Activated naive CD8-positive, alpha-beta T cell treated with anti-CD3 and anti-CD28 coated beads, Interleukin-2, amount 50 U/mL, for 16 hours (primary cell): ENCODE measurements around the gene SAMD15.
"Not testable (repeated sequence)": the region's sequence is repeated elsewhere in the genome, so short reads cannot be mapped to it uniquely, and the experiment has no call there.

Experiments used
- DNase-seq: peaks from one replicate; pipeline ENCODE4 v3.0.0-alpha.2; 2020; ENCODE audit warnings: low read depth, low spot score

Gene SAMD15

DNA sequence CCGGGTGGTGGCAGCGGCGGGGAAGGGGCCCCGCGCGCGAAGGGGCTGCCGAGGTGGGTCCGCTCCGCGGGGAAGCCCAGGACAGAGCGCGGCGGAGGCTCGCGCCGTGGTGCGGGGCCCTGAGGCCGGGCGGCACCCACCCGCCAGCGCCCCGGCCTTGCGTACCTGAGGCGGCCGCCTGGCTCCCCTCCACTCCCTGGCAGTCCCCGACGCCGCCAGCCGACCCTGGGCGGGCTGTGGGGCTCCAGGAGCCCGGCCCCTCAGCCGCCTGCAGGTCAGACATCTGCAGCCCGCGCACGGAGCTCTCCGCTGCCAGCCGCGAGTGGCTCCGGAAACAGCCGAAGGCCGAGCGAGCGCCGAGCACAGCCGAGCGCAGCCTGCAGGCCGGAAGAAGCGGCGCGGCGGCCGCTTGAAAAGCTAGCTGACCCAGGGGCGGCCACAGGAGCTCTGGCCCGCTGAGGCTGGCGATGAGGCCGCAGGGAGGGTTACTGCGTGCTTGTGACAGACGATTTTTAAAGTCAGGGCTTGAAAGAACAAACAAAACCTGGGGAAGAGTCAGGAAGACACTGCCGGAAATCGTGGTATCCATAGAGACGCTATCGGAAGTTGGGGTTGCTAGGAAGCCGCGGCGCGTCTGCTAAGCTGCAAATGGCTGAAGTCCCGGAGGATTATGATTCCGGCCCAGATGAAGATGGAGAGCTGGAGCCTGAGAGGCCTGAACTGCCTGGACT, at the start of gene SAMD15, which contains the start of gene TMED8:
Gene SAMD15 (plus strand): TSS at position 609 of the 731 bp plus-strand sequence. CDS start 40 bp downstream, at position 649.
Gene TMED8 (minus strand): TSS at position 324 of the 731 bp plus-strand sequence. CDS start 41 bp downstream, at position 283.
- DNase-seq, result peak; percentile 68

DNA sequence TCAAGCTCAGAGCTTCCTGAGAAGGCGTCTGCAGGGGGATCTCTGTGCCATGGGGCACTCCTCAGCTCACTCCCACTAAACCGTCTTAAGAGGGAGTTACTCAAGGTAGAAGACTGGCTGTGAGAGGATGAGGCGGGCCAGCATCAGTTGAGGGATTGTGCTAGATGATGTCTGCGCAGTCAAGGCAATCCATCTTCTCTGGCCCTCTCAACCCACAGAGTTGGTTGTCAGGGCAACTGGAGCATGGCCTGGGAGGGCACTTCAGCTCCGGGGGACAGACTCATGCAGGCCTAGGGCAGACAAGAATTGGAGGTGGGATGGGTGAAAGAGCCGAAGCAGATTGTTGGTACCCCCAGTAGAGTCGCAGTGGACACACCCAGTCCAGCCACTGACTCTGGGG, 47.3 kb upstream of the SAMD15 start:
- DNase-seq, result no peak

DNA sequence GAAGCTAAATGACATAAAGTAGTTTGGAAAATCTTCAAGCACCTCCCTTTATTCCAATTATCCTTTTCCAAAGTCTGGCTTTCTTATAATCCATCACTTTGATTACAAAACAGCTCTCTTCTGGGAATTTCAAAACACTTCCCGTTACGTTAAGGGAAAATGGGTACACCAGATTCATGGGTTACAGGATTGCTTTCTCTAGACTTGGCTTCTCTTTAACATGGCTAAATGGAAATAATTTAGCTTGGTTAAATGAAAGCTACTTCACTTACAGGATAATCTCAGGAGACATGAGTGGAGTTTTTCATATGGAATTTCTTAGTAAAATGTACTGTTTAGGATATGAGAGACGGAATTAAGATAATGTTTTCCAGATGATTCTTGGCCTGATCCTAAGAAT, 41.6 kb upstream of the SAMD15 start:
- no peak for DNase-seq

DNA sequence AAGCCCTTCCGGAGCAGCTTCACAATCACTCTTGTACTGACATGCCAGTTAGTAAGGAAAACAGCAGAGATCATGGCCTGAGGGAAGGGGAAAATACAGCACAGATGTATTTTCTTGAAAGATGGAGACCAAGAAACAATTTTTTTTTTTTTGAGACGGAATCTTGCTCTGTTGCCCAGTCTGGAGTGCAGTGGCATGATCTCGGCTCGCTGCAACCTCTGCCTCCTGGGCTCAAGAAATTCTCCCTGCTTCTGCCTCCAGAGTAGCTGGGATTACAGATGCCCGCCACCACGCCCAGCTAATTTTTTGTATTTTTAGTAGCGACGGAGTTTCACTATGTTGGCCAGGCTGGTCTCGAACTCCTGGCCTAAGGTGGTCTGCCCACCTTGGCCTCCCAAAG, 39.9 kb upstream of the SAMD15 start:
- not testable (repeated sequence) for DNase-seq

DNA sequence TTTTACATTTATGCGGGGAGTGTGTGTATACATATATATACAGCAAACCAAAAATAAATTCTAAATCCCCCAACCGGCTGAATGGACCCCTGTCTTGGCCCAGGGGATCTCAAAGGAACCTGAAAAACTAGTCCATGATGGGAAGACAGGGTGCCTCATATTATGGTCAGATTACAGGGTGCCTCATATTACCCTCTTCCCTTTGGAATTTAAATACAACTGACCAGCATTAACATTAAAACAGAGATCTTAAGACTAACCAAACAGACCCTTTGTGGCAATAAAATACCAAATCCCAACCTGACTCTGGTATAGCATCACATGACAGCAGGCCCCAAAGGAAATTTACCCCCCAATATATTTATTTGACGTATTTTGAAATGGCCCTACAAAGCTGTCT, 39.3 kb upstream of the SAMD15 start:
- no peak for DNase-seq

DNA sequence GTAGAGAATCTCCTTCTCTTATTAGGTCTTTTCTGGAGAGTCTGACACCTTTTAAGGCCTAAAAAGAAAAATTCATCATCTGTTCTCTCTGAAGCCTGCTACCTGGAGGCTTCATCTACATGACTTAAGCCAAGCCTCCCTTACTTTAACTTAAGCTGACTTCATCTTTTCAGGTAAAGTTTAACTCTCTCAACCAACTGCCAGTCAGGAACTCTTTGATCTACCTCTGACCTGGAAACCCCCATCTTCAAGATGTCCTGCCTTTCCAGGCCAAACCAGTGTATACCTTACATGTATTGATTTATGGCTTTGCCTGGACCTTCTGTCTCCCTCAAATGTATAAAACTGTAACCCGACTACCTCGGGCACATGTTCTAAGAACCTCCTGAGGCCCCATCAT, 38.9 kb upstream of the SAMD15 start:
- DNase-seq, result no peak

DNA sequence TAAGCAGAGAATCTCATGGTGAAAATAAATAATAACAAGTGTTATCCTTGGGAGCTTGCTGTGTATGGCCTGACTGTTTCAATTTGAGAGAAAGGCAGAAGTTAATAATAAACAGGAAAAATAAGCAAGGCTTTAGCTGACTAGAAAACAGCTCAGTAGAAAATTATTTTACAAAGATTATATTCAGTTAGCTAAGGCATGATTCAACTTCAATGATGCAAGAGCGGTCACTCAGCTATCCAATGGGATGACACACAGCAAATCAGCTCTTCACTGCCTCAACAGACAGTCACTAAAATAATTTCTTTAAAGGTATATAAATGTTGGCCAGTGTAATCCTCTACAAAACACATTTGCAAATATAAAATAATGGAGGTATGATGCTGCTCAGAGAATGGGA, 37.8 kb upstream of the SAMD15 start:
- no peak for DNase-seq

DNA sequence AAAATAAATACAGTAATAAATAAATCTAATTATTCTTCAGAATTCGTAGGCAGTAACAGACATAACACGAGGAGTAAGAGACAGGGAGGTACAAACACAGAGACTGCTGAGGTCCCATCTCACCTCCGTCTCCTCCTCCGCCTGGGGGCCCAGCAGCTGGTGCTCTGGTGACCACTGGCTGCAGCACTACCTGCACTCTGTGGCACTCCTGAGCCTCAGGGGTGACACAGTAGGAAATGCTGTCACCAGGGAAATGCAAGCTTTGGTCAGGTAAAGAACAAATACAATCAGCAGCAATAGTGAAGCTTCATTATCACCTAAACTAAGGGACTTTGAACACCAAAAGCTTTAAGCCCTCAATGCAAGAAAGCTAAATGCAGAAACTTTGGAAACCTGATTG, 36.8 kb upstream of the SAMD15 start:
- DNase-seq, result no peak

DNA sequence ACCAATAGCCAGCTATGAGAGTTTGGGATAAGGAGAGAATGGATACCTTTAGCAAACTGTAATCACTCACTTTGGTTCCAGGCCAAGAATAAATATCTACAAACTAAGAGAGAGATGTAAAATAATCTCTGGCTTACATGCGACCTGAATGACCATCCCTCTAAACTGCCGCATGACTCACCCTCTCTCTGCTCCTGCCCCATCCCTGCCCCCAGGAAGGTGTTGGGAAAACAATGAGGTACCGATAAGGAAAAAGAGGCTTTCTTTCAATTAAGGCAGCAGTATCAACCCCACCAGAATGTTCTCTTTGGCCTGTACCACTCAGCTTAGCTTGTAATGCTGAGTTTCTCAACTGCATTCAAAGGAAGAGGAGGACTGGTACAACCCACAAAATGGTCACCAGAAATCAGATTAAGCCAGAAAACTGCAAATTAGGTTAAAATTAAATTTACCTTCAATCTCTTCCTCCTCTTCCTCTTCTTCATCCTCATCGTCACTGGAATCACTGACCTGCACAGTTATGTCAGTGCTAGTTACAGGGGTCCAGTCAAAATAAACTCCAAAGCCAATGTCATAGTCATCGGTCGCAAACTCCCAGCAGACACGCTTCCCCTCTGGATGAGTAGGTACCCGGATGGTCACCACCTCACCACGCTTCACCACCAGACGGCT, 34.3 kb upstream of the SAMD15 start:
- no peak for DNase-seq

DNA sequence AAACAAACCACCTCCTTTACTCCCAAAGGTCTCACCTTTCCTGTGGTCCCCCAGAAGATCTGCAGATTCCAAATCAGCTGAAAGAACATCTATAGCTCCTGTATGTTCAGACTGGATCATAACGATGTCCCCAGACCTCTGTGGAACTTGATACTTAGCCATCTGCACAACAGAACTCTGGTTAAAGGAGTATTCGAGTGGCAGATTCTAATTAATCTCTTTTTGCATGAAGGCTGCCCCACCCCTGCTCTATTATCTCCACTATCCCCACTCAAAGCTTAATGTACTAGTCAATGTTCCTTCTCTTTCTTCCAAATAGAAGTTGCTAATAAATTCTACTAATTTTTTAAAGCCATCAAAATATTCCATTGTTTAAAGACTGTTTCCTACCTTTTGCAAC, 33.5 kb upstream of the SAMD15 start:
- DNase-seq, result no peak

DNA sequence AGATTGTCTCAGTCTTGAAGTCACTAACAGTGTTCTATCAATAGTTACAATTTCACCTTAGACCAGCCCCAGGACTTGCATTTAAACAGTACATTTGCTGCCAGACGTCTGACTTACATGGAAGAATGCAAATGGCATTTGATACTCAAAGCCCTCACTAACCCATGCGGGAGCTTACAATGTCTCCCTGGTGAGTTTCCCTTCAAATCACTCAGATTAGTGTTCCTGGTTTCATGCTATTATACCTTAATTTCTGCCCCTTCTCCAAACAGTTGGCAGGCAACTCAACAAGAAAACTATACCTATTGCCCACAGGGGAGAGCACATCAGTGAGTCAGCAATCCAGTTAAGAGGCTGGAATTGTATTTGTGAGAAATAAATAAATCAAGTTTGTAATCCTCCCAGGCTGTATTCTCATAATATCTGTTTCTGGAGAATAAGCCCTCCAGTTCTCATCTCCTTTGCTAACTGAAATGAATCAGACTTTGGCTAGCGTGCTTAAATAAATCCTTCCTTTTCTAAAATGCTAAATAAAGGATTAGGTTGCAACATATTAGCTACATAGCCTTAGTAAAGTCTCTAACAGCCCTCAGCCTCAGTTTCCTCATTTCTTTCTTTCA, 32.7 kb upstream of the SAMD15 start:
- no peak for DNase-seq

DNA sequence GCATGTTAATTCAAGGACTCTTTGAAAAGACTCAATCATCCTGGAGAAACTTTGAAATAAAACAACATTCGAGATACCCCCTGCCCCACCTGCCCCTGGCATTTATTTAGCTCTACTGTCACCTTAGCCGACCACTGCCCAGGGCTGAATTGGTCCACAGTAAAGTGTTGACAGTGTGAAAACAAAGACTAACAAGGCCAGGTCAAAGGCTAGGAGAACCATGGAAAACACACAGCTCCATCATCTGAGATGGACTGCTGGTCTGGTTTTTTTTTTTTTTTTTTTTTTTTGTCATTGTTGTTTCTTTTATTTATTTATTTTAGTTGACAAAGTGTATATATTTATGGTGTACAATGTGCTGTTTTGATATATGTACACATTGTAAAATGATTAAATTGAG, 30.7 kb upstream of the SAMD15 start:
- no peak for DNase-seq

DNA sequence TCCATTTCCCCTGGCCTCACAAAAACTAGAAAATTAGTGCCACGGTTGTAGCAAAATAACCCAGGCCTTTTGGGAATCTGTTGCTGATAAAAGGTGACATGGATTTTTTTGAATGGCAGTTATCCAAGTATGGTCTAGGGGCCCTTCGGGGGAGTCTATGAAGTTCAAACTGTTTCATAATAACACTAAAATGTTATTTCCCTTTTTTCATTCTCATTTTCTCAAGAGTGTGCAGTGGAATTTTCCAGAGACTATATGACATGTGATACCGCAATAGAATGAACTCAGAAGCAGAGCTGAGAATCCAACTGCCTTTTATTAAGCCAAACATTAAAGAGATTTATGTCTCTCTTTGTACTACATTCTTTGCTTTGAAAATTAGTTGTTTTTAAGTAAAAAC, 29.4 kb upstream of the SAMD15 start:
- no peak for DNase-seq

DNA sequence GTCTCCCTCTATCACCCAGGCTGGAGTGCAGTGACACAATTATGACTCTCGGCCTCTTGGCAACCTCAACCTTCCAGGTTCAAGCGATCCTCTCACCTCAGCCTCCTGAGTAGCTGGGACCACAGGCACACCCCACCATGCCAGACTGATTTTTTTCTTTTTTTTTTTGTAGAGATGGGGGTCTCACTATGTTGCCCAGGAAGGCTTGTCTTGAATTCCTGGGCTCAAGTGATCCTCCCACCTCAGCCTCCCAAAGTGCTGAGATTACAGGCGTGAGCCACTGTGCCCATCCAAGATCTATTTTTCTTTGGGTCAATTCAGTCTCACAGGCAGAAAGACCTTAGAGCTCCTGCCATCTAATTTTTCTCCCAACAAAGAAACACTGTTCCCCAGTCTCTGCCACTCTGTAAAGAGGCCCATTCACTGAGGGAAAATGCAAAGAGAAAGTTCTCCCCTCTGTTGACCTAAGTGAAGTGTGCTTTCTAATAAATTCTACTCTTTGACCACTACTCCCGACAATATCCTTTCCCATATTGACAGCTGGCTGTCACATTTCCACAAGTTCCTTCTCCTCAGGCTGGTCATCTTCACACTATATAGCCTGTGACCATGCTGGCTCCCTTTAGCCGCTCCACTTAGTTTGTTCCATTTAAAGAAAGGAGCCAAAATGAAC, 23.6 kb upstream of the SAMD15 start:
- no peak for DNase-seq

DNA sequence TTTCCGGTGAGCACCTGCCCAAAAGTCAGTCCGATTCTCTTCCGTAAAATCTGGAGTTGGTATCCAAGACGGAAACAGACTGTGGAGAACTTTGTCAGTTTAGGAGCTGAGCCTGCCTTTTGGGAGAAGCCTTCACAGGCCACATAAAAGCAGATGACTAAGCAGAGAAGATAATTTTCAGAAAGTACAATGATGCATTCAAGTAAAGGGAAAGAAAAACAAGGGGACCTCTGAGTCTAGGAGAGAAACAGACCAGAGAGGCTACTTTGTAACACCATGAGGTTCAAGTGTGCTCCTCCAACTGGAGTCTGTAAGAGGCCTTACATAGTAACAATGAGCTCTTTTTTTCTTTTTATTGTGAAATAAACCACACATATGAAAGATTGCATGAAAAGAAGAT, 21.4 kb upstream of the SAMD15 start:
- no peak for DNase-seq

DNA sequence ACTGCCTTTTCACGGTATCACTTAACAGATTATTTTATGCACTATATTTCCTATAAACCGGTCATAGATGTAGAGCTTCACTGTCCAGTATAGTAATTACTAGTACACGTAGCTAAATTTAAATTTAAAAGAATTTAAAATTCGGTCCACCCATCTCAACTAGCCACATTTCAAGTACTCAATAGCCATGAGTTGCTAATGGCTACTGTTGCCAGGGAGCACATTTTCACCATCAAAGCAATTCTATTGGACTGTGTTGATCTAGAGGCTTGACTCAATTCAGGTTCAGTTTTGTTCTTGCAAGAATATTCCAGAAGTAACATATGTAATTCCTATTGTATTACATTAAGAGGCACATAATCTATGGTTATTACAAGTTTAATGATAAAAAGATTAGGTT, 20.3 kb upstream of the SAMD15 start:
- DNase-seq, result no peak

DNA sequence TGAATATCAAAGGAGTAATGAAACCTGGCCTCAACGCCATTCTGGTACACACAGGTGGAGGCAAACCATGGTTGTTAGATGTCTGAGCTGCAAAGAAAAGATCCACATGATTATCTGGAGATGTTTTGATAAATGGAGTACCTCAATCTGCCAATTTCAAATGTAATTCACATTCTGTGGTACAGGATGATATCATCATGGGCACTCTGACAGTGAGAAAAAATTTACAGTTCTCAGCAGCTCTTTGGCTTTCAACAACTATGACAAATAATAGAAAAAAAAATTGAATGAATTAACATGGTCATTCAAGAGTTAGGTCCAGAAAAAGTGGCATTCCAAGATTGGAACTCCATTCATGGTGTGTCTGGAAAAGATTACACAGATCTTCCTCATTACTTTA, 17.6 kb upstream of the SAMD15 start:
- no peak for DNase-seq

DNA sequence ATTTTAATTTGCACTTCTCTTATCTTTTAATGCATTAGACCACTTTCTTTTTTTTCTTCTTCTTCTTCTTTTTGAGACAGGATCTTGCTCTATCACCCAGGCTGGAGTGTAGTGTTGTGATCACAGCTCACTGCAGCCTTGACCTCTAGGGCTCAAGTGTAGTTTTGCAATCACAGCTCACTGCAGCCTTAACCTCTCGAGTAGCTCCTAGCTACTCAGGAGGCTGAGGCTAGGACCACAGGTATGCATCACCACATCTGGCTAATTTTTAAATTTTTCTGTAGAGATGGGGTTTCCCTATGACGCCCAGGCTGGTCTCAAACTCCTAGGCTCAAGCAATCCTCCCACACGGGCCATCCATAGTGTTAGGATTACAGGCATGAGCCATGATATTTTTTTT, 13.0 kb upstream of the SAMD15 start:
- DNase-seq, result no peak

DNA sequence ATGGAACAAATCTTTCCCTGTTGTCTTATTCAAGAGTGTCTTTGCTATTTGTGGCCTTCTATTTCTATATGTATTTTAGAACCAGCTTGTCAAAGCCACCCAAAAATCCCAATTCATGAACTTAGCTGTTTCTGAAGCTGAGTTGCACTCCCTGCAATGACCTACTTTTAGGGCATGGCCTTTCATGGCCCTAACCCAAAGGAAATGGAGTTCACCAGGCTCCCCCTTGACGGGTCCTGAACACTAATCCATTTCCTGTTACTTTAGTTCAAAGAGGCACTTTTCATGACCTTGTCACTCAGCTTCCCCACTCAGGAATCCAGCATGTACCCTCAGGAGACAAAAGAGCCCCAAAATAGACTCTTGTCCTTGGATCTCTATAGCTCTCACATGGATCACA, 7.9 kb upstream of the SAMD15 start:
- no peak for DNase-seq

DNA sequence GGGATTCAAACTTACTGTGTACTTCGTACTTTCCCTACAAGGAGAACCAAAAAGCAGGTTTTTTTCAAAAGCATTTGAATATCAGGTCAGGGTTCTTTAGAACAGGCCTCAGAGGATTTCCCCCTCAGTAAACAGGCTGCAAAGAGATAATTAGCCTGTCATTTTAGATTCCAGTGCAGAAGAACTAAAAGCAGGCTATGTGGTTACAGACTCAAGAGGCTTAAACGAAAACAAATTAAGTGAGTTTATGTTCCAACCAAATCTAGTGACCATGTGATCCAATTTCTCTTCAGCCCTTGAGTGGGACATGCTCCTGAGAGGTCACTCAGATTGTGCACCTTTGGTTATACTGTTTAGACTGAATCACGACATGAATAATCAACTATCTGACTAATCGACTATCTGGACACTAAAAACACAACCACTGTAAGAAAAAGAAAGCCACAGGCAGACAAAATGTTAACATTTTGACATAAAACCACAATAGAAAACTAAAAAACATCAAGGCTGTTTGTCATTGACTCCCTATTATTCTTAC, 4.8 kb upstream of the SAMD15 start:
- no peak for DNase-seq

DNA sequence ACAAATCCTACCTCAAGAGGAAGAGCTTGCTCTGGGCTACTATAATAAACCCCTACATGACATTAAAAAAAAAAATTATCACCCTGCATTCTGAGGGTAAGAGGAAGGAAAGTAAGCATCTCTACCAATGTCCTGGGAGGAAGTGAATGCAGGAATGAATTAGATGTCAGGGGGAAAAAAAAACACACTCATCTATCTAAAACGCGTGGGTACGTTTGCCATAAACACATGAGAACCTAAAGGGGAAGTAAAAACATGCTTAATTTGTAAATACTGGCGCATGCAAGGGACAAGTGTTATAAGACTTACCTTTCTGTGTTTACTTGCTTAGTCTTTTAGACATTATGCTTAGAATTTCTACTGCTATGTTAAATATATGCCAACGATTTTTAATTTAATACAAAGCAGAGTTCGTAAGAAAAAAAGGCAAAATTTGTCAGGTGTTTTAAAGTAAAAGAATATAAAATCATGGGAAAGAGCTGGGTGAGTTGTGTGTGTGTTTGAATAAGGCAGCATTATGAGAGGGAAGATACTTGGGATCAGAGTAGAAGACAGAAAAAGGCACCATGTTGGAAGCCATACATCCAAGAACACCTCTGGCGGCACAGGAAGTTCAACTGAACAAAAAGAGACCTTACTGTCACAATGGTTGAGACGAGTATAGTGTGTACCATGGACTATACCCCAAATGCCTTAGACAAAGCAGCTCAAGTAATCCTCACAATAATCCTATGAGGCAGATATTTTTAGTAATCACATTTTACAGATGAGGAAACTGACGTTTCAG, 1.8 kb upstream of the SAMD15 start:
- no peak for DNase-seq
